Activated T-cell treated with anti-CD3 and anti-CD28 coated beads, Interleukin-2, amount 50 U/mL, for 1 hour (primary cell): Measurements from ENCODE around the gene ANKLE1.

ENCODE experiments used
- DNase-seq: peaks from one replicate; pipeline ENCODE4 v3.0.0-alpha.2; 2020

The ANKLE1 gene, protein sequence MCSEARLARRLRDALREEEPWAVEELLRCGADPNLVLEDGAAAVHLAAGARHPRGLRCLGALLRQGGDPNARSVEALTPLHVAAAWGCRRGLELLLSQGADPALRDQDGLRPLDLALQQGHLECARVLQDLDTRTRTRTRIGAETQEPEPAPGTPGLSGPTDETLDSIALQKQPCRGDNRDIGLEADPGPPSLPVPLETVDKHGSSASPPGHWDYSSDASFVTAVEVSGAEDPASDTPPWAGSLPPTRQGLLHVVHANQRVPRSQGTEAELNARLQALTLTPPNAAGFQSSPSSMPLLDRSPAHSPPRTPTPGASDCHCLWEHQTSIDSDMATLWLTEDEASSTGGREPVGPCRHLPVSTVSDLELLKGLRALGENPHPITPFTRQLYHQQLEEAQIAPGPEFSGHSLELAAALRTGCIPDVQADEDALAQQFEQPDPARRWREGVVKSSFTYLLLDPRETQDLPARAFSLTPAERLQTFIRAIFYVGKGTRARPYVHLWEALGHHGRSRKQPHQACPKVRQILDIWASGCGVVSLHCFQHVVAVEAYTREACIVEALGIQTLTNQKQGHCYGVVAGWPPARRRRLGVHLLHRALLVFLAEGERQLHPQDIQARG

DNA sequence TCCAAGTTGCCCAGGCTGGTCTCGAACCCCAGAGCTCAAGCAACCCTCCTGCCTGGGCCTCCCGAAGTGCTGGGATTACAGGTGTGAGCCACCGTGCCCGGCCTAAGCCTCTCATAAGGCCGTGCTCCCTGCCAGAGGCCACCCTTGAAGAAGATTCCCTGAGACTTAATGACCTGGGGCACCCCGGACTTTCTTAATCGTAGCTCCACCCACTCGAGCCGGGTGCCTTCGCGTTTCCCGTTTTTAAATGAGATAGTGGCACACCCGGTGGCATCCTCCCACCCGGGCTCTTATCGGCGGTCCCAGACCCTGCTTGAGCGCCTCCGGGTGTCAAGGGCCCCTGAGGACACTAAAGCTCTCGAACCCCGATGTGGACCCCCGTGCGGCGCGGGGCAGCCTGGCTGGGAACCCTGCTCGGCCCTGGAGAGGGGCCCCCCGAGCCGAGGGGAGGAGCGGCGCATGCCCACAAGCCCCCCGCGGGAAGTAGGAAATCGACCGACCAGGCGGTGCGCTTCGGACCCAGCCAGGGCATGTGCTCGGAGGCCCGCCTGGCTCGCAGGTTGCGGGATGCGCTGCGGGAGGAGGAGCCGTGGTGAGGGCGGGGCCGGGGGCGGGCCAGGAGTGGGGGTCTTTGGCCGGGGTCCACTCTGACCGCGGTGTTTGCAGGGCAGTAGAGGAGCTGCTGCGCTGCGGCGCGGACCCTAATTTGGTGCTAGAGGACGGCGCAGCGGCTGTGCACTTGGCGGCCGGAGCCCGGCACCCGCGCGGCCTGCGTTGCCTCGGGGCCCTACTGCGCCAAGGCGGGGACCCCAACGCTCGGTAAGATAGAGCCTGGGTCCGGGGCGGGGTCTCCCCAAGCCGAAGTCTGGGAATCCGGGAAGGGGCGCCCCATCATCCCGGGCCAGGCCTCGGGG, at the start of gene ANKLE1:
Gene ANKLE1 (plus strand): TSS at position 511 of the 914 bp plus-strand sequence. CDS start 20 bp downstream, at position 531.
- DNase-seq, result no peak

DNA sequence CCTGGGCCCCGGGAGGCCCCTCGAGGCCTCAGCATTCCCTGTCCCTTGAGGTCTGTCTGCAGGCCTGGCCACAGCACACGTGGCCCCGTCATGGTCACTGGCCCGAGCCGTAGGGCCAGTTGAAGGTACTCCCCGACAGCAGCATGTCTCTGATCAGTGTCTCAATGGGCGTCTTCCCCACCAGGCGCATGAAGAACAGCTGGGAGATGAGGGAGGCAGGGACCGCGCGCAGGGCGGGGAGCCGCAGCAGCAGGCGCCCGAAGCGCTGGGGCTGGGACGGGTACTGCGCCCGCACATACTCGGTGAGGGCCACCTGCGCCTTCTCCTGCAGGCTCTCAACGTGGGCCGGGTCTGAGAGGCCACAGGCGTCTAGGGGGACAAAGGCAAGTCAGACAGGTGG, 49.4 kb upstream of the ANKLE1 start:
- no peak for DNase-seq

DNA sequence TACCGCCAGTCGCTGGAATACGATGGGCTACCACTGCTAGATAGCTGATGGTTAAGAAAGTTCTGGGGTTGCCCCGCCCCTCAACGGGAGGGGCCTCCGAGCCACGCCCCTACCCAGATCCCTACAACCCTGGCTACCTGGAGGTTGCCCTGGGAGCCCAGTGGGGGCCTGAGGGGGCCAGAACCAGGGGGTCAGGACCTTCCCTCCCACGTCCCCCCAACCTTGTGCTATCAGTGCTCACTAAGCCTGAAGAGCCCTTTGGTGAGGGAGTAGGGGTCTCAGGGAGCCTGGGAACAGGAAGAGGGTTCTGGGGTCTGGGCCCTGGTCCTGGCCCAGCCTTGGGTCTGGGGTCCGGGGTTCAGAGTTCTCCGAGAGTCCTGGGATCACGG, 46.8 kb upstream of the ANKLE1 start:
- peak; percentile 72 for DNase-seq

DNA sequence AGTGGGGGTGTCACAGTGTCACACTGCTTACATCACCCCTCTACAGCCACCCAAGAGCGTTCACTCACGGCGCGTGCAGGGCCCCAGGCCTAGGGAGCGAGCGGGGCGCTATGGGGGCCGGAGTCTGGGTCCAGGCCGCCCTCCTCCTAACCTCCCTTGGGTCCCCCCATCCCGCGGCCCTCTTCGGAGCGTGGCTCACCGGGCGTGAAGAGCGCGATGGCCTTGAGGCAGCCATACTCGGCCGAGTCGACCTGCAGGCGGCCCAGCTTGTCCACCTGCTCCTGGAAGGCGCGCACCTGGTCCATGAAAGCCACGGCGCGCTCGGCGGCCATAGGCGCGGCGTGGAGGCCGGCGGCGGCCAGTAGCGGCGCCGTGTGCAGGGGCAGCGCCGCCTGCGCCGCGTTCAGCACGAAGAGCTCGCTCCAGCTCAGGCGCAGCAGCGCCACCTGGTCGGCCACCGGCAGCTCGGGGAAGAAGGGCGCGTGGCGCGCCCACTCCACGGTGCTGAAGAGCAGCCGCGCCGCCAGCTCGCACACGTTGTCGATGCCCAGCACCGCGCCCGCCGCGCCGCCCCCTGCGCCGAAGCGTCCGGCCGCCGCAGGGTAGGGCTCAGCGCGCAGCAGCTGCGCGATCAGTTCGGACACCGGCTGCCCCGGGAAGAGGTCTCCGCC, 46.3 kb upstream of the ANKLE1 start:
- peak; percentile 82 for DNase-seq

DNA sequence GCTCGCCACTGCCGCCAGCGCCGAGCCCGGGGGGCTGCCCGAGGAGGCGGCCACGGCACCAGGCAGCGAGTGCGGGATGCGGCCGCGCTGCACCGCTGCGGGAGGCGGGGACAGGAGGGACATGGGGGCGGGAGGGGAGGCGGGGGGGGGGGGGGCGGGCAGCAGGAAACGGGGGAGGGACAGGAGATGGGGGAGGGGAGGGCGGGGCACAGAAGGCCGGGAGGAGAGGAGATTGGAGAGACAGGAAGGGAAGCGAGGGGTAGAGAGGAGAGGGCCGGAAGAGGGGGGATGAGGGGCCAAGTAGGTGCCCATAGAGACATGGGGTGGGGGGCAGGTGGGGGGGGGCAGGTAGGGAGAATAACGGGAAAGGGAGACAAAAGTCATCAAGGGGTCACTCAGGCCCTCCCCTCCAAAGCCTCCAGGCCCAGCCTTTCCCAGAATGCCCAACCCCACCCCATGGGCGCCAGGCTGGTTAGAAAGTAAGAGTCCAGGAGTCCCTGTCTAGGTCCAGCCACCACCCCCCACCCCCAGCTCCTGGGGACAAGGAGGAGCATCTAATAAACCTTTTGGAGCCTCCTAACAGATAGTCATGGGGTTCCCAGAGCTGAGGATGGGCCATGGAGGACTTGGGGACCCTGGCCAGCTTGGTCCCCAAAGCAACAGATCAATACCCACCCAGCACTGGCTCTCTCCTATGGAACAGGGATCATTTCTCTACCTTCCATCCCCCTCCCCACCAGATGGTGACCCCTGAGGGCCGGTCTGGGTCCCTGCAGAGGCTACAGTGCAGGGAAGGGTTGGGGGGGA, 45.5 kb upstream of the ANKLE1 start:
- no peak for DNase-seq

DNA sequence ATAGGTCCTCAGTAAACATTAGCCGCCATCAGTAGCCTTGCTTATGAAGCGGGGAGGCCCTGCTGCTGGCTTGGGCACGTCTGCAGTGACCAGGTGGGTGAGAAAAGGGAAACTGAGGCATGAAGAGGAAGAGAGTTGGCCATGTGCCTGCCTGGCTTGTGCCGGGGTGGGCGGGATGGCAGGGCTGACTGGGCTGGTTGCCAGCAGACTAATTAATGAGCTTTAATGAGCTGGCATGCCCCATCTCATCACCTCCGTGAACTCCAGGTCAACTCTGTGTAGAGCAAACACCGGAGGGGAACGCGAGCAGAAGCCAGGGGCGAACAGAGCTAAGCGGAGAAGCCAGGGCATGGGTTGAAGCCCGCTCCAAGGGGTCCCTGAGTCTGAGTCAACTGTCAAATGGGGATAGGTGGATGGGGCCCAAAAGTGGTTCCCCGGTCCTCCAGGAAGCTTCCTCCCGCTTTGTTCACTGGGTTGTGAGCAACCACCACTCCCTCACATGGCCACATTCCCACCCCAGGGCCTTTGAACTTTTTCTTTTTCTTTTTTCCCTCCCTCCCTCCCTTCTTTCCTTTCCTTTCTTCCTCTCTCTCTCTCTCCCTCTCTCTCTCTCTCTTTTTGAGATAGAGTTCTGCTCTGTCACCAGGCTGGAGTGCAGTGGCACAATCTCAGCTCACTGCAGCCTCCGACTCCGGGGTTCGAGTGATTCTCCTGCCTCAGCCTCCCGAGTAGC, 44.7 kb upstream of the ANKLE1 start:
- DNase-seq, result no peak

DNA sequence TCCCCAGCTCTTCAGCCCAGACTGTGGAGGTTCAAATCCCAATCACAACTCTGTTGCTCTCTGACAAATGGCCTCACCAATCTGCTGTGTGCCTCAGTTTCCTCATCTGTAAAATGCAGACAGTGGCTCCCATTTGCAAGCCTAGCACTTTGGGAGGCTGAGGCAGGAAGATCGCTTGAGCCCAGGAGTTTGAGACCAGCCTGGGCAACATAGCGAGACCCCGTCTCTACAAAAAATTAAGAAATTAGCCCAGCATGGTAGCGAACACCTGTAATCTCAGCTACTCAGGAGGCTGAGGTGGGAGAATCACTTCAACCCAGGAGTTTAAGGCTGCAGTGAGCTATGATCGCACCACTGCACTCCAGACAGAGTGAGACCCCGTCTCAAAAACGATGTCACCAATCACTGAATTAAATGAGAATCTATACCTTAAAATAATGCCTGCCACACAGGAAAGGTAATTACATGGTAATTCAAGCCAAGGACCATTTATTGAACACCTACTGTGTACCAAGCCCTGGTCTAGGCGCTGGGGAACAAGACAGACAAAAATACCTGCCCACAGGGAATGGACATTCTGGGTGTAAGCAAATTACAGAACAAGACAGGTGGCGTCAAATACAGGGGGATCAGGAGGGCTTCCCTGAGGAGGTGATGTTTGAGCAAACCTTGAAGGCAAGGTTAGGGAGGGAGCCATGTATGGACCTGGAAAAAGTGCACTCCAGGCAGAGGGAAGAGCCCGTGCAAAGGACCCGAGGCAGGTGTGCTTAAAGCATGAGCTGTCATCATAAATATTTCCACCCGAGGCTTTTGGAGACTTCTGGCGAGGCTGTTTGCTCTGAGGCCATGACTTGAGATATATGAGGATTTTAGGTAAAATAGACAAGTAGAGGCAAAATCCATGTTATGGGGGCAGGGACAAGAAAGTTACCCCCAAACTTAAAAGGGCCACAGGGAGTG, 43.7 kb upstream of the ANKLE1 start:
- no peak for DNase-seq

DNA sequence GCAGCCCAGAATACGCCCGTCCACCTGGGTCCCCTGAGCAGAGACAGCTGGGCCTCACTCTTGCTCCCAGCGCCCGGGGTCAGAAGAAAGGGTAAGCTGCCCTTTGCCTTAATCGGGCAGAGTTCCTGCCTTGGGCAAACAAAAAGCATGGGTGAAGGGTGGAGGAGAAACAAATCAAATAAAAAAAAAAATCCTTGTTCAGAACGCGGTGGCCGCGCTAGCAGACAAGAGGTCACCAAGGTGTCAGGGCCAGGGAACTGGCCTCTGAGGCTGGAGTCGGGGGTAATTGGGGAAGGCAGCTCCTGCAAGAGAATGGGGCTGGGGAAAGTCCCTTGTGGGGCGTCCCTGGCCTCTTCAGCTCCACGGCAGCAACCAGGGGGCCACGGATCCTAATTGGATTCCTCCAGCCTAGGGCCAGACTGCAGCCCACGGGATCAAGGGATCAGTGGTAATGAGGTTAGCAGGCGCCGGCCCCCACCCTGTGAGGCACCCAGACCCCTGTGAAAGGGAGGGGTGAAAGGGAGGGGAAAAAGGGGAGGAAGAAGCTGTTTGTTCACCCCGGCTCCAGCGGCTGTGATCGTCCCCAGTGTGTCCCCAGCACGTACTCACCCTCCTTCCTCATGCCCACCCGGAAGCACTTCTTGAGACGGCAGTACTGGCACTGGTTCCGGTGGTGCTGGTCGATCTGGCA, 41.5 kb upstream of the ANKLE1 start:
- DNase-seq, result no peak

DNA sequence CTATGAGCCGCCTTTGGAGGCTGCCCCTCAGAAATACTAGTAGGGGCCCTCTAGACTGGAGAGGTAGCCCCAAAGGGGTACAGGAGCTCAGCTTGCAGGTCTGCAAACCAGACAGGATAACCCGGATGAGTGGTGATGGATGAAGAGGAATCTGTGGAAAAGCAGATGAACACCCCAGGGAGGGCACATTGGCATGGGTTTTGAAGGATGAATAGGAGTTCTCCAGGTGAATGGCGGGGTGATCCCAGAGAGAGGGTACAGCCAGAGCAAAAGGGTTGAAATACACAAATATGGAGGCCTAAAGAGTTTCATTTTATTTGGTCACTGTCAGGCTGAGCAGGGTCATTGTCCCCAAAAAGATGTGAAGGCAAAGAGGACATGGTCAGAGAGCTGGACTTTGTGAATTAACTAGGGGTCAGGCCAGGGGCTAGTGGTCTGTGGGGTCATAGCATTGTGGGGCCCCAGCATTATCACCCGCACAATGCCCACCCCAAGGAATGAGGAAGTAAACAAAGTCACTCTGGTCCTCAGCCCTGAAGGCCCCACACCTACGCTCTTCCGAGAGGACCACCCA, 40.8 kb upstream of the ANKLE1 start:
- no peak for DNase-seq

DNA sequence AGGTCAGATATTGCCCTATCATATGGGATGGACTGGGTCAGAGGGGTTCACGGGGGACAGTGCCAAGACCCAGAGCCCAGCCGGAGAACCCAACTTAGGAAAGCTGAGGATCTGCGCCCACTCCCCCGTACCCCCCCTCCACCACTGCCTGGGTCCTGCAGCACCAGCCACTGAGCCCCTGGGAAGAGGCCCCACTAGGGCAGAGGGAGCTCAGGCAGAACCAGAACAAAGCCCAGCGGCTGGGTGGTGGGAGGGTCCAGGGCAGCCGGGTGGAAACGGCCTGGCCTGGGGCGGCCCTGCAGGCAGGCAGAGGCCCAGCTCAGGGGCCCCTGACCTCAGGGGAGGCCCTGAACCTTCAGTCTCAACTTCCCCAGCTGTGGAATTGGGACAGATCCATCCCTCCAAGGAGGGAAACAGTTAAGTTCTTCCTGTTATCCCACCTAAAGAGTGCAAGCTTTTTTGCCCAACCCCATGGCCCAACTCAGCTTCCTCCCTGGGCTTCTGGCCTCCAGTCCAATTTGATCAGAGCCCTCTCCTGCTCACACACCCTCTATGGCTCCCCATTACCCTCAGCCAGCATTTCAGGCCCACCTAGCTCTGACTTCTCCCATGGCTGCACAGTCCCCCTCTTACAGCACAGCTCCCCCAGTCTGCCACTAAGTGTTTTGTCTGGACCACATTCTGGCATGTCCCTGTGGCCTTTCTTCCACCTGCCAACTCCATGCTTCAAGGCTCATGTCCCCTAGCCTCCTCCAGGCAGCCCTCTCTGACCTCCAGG, 39.1 kb upstream of the ANKLE1 start:
- DNase-seq, result no peak

DNA sequence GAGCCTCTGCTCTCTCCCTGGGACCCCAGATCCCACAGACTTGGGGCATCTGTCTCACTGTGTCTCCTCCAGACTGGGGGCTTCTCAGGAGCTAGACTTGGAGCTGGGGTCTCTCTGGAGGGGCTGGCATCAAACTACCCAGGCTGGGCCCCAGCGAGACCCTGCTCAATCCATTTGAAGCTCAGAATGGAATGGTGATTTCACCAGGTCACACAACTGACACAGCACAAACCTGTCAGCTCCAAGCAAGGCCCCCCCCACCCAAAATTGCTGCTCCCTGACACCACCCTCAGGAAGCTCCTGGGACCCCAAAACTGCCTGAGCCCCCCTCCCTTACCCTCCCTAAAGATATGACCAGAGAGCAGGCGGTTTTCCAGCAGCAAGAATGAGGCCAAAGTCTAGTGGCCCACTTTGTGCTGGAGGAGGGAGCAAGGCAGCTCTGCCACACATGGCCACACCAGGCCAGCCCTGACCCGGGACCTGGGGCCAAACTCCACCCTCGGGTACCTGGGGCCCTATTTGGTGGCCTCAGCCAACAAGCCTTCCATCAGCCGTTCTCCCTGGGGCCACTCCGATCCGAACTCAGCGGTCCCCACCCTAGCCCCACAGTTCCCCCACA, 38.4 kb upstream of the ANKLE1 start:
- no peak for DNase-seq

DNA sequence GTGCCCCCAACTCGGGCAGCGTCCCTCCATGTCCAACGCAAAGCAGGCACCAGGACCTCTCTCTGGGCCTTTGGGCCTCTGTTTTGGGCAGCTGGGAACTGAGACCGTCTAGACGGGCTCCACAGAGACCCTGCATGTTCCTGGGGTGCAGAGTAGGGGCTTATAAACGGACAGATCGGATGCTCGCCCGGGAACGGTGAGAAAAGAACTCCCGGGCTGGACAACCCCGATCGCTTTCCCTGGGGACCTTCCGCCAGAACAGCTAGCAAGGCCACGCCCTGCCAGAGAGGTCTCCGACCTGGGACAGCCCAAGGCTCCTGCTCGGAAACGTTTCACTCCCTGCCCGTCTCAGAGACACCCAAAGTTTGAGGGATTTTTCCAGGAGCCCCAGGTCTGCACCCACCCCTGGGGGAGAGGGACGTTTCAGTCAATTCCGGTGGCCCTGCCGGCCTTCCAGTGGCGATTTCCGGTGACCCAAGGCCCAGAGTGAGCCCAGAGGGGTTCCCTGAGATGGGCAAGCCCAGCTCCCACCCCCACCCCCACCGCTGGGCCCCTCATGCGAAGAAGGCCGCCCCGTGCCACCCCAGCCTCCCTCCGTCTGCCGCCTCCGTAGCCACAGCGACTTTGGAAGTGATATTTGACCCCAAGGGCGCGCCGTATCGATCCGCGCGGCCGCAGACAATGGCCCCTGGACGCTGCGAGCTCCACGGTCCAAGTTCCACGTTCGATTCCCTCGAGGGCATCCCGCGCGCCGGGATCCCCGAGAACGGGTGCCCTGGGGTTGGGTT, 37.7 kb upstream of the ANKLE1 start:
- DNase-seq, result no peak

DNA sequence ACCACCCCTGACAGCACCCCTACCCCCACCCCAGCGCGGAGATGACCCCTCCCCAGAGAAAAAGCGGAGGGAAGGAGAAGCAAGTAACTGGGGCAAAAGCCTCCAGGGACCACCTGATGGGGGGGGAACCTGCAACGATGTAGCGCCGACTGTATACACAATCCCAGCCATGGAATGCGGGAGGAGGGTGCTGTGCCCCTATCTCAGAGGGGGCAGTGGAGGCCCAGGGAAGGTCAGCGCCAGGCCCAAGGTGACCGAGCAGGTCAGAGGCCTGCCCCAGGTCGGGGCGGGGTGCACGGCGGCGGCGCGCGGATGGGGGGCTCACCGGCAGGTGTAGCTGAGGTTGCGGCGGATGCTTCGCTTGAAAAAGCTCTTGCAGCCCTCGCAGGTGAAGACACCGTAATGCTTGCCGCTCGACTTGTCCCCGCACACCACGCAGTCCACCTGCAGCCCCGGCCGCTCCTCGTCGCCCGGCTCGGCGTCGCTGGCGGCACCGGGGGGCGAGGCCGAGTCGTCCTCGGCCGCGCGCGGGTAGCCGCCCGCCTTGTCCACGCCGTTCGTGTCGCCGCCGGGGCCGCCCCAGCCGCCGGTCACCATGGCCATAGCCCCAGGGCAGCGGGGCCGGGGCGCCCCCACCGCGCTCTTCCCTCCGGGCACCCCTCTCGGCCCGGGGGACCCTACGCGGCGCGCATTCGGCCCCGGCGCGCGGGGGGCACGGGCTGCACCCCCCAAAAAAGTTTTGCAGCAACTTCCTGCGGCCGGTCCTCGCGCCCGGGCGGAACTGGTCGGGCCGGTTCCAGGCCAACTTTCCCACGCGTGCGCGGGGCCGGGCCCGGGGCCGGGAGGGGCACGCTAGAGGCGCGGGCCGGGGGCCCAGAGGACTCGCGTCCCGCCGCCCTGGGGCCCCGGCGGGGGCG, 36.8 kb upstream of the ANKLE1 start:
- DNase-seq, result peak; percentile 35

DNA sequence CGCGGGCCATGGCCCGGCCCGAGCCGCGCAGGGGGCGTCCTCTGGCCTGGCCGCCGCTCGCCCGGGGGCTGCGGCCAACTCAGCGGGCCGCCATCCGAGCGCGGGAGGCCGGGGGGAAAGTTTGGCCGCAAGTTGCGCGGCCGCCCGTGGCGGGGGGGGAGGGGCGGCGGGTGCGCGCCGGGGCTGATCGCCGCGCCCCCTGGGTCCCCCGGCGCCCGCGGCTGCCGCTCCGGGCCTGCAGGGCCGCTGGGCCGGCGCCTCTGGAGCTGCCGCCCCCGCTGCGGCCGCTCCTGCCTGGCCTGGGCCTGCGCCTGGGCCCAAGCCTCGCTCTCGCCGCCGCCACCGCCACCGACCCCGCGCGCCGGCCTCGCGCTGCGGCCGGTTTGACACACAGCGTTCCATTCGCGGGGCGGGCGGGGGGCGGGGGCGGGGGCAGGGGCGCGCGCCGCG, 36.1 kb upstream of the ANKLE1 start, which contains the start of gene NR2F6:
Gene NR2F6 (minus strand): TSS at position 385 of the 450 bp plus-strand sequence. CDS start 699 bp downstream, outside the sequence.
- peak; percentile 73 for DNase-seq

DNA sequence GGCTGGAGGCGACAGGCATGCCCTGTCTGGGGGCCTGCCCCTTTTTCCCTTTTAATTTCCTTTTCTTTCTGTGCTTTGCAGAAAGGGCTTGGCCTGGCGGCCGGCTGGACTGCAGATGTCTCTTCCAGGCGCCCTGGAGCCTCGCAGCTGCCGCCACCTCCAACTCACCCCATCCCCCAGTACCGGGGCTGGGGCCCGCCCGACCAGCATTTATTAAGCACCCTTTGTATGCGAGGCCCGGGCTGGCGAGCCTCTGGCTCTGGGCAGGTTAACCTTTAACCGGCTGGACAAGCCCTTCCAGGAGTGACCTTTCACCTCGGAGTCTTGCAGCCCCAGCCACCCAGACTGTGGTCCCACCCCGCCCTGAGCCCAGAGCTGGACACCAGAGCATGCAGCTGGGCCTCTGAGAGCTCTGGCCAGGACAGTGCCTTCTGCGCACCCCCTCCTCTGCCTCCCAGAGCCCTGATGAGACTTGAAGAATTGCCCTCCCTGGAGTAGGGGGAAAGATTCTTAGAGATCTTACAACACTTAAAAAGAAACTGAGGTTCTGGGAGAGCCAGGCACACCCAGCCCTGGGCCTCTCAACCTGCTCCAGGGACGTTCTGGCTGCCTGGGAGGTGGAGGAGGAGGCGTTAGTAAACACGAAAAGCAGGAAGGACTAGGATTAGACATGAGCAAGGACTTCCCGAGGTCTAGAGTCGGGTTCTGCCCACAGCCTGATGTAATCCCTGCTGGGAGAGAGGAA, 34.8 kb upstream of the ANKLE1 start:
- no peak for DNase-seq
